Measurements from ENCODE around the gene AIG1. TPM values are rescaled to one million over a fixed set of nuclear protein-coding genes. Genes with fewer than 3 reads are reported as not detected.
A peak's percentile ranks its signal among the peaks of the same experiment; 100 is the strongest.
"Not testable (repeated sequence)": the region's sequence is repeated elsewhere in the genome, so short reads cannot be mapped to it uniquely, and the experiment has no call there.

The AIG1 gene
- total RNA-seq, 1 donor from 2014 or later: 29.6 TPM

- Histone ChIP-seq H3K27ac (no peak overlapping the region), H3K4me3 (no peak overlapping the region), H3K27me3 (ENCODE audit: low read depth) (no peaks in the 10 kb centered on the region), H3K36me3 (no peaks in the 10 kb centered on the region), H3K4me1 (no peaks in the 10 kb centered on the region), H3K9me3 (no peaks in the 10 kb centered on the region)
- no peak for ATAC-seq
- intact Hi-C loops (cut with DNase I): no loop called here
- no peak for DNase-seq
- no peak for TF ChIP-seq CTCF (IDR thresholded peaks at IDR 0.05)
These were observed 273.2 kb downstream of the AIG1 start for GRCh38 chr6:143333749-143334520.

GRCh38 chr6:143335865-143336264 lies 275.2 kb downstream of the AIG1 start:
- H3K27me3 ChIP-seq (ENCODE audit: low read depth): no peaks in the 10 kb centered on the region
- H3K4me3 ChIP-seq: no peak overlapping the region
- ATAC-seq: no peak
- no peaks in the 10 kb centered on the region for H3K36me3 ChIP-seq
- no peak overlapping the region for H3K27ac ChIP-seq
- no peak for DNase-seq
- no peak for TF ChIP-seq CTCF (IDR thresholded peaks at IDR 0.05)
- no peaks in the 10 kb centered on the region for H3K9me3 ChIP-seq
- no peaks in the 10 kb centered on the region for H3K4me1 ChIP-seq
- intact Hi-C loops (cut with DNase I): no loop called here

GRCh38 chr6:143336446-143337152 lies 275.9 kb downstream of the AIG1 start:
- H3K4me1 ChIP-seq: no peaks in the 10 kb centered on the region
- intact Hi-C loops (cut with DNase I): no loop called here
- ATAC-seq: no peak
- H3K27me3 ChIP-seq (ENCODE audit: low read depth): no peaks in the 10 kb centered on the region
- no peak overlapping the region for H3K27ac ChIP-seq
- no peak for DNase-seq
- no peaks in the 10 kb centered on the region for H3K9me3 ChIP-seq
- no peak overlapping the region for H3K4me3 ChIP-seq
- no peaks in the 10 kb centered on the region for H3K36me3 ChIP-seq
- no peak for TF ChIP-seq CTCF (IDR thresholded peaks at IDR 0.05)

GRCh38 chr6:143337201-143337949 lies 276.7 kb downstream of the AIG1 start:
- TF ChIP-seq CTCF (IDR thresholded peaks at IDR 0.05): peak; percentile 43
- Histone ChIP-seq H3K36me3 (no peaks in the 10 kb centered on the region), H3K27me3 (ENCODE audit: low read depth) (no peaks in the 10 kb centered on the region), H3K9me3 (no peaks in the 10 kb centered on the region), H3K4me3 (no peak overlapping the region), H3K4me1 (no peaks in the 10 kb centered on the region), H3K27ac (no peak overlapping the region)
- peak; percentile 52 for DNase-seq
- ATAC-seq: peak; percentile 38 to 44
- intact Hi-C loops (cut with DNase I): no loop called here

- intact Hi-C loops (cut with DNase I): no loop called here
- ATAC-seq: no peak
- no peak overlapping the region for H3K4me3 ChIP-seq
- no peak overlapping the region for H3K27ac ChIP-seq
- no peaks in the 10 kb centered on the region for H3K36me3 ChIP-seq
- H3K4me1 ChIP-seq: no peaks in the 10 kb centered on the region
- no peak for DNase-seq
- no peaks in the 10 kb centered on the region for H3K9me3 ChIP-seq
- TF ChIP-seq CTCF (IDR thresholded peaks at IDR 0.05): no peak
- no peaks in the 10 kb centered on the region for H3K27me3 ChIP-seq (ENCODE audit: low read depth)
These were observed 278.5 kb downstream of the AIG1 start for GRCh38 chr6:143339223-143339622.

GRCh38 chr6:143345477-143345876 lies 284.8 kb downstream of the AIG1 start:
- intact Hi-C loops (cut with DNase I): not testable (repeated sequence)

More at GRCh38 chr6:143345477-143345876, 284.8 kb downstream of the AIG1 start:
- not testable (repeated sequence) for H3K27me3 ChIP-seq (ENCODE audit: low read depth); ATAC-seq; H3K27ac ChIP-seq; H3K36me3 ChIP-seq; H3K4me3 ChIP-seq; H3K9me3 ChIP-seq; DNase-seq; H3K4me1 ChIP-seq

Measured in lower lobe of right lung (tissue), 2 donors.